OCI-LY3 (cell line): Measurements from ENCODE around the gene PTPRN2.
"Not testable (repeated sequence)": the region's sequence is repeated elsewhere in the genome, so short reads cannot be mapped to it uniquely, and the experiment has no call there.

Source experiments
- H2AFZ ChIP-seq: fragments of 200-600, 300-600 bp; shearing (Covaris generic); 2 replicates; pipeline ENCODE4 v1.6.0; 2014; ENCODE audit warnings: antibody characterized with exemption, low read depth, low read length
- H3K27ac ChIP-seq: fragments of 200-600, 300-600 bp; sonication (generic); 2 replicates; pipeline ENCODE4 v1.5.1; 2014; ENCODE audit warnings: mild to moderate bottlenecking, low read length, moderate library complexity, mixed read lengths
- H3K27me3 ChIP-seq: fragments of 200-600, 300-600 bp; sonication (generic); 2 replicates; pipeline ENCODE4 v1.6.1; 2014; ENCODE audit warnings: low read depth, low read length, mixed read lengths
- H3K36me3 ChIP-seq: fragments of 200-600, 300-600 bp; sonication (generic); replicated peaks from 2 replicates; pipeline ENCODE3; 2014; ENCODE audit warnings: low read depth, low read length, mixed read lengths
- H3K4me1 ChIP-seq: fragments of 300-600, 200-600 bp; sonication (generic); 2 replicates; pipeline ENCODE4 v1.6.1; 2014; ENCODE audit warnings: low read length, mixed read lengths
- H3K4me2 ChIP-seq: fragments of 200-600, 300-600 bp; sonication (generic); 2 replicates; pipeline ENCODE4 v1.6.1; 2014; ENCODE audit warnings: low read length, mixed read lengths
- H3K4me3 ChIP-seq: fragments of 300-600, 200-600 bp; sonication (generic); 2 replicates; pipeline ENCODE4 v1.5.1; 2014; ENCODE audit warnings: antibody characterized with exemption, mild to moderate bottlenecking, low read length, moderate library complexity
- H3K79me2 ChIP-seq: fragments of 300-600, 200-600 bp; shearing (Covaris generic); 2 replicates; pipeline ENCODE4 v1.6.1; 2014; ENCODE audit warnings: mild to moderate bottlenecking, low read length, mixed read lengths
- H3K9ac ChIP-seq: fragments of 300-600, 200-600 bp; shearing (Covaris generic); 2 replicates; pipeline ENCODE4 v1.6.0; 2014; ENCODE audit warnings: mild to moderate bottlenecking, low read length, moderate library complexity
- H3K9me3 ChIP-seq: fragments of 200-600, 300-600 bp; shearing (Covaris generic); 2 replicates; pipeline ENCODE4 v1.6.1; 2014; ENCODE audit warnings: low read length, mixed read lengths; ENCODE audit not compliant: insufficient read depth
- H4K20me1 ChIP-seq: fragments of 200-600, 300-600 bp; sonication (generic); 2 replicates; pipeline ENCODE4 v1.6.1; 2016; ENCODE audit warnings: low read length, mixed read lengths; ENCODE audit not compliant: insufficient read depth
- EZH2phosphoT487 ChIP-seq: fragments of 200-600 bp; shearing (Covaris generic); IDR thresholded peaks from 2 replicates; pipeline ENCODE4 v1.6.1; 2018; ENCODE audit warnings: antibody characterized with exemption, mixed run types, low read depth
- TF ChIP-seq, protein P1 (sequence below): fragments of 200-600, 300-600 bp; sonication (generic); IDR thresholded peaks from 2 replicates; pipeline ENCODE4 v1.5.1; 2014; ENCODE audit warnings: antibody characterized with exemption, low read length, low read depth

The PTPRN2 gene

DNA sequence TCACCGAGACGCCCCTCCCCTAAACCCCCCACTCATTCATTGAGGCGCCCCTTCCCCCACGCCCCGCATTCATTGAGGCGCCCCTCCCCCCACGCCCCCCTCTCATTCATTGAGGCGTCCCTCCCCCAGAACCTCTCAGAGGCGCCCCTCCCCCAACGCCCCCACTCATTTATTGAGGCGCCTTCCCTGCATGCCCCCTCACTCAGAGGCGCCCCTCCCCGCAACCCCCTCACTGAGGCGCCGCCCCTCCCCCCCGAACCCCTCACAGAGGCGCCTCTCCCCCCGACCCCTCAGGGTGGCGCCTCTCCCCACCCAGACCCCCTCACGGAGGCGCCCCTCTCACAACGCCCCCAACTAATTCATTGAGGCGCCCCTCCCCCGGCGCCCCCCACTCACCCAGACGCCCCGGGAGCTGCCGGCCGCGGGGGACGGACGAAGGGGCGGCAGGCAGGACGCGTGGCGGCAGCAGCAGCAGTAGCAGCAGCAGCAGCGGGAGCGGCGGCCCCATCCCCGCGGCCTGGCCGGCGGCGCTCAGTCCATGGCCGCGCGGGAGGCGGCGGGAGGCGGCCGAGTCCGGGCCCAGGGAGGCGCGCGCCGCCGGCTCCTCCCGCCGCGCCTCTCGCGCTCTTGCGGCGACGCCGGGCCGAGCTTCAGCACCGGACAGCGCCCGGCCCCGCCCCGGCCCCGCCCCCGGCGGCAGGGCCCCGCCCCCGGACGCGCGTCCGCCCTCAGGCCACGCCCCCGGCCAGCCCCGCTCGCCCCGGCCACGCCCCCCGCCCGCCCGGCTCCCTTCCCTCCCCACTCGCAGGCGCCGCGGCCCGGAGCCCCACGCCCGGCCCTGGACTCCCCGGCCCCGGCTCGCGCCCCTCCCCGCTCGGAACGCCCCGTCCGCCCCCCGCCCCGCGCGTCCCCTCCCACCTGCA, at the start of gene PTPRN2:
PTPRN2 (minus strand) TSS at position 662 of the 923 bp plus-strand sequence.
- H3K27ac ChIP-seq: no peak within 1 kb of the TSS
- H3K4me3 ChIP-seq: no peak within 1 kb of the TSS
- no peaks in the 10 kb centered on the region for H3K9me3 ChIP-seq
- no peaks in the 10 kb centered on the region for H3K36me3 ChIP-seq
- no peak within 1 kb of the TSS for H3K4me2 ChIP-seq
- no peaks in the 10 kb centered on the region for H3K79me2 ChIP-seq
- H2AFZ ChIP-seq: no peak within 1 kb of the TSS
- TF ChIP-seq EZH2phosphoT487: no peak
- TF ChIP-seq, protein P1, sequence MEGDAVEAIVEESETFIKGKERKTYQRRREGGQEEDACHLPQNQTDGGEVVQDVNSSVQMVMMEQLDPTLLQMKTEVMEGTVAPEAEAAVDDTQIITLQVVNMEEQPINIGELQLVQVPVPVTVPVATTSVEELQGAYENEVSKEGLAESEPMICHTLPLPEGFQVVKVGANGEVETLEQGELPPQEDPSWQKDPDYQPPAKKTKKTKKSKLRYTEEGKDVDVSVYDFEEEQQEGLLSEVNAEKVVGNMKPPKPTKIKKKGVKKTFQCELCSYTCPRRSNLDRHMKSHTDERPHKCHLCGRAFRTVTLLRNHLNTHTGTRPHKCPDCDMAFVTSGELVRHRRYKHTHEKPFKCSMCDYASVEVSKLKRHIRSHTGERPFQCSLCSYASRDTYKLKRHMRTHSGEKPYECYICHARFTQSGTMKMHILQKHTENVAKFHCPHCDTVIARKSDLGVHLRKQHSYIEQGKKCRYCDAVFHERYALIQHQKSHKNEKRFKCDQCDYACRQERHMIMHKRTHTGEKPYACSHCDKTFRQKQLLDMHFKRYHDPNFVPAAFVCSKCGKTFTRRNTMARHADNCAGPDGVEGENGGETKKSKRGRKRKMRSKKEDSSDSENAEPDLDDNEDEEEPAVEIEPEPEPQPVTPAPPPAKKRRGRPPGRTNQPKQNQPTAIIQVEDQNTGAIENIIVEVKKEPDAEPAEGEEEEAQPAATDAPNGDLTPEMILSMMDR: no peak
- 0 out of 2 replicates have a peak, but pooled peaks cover 4% of the 10 kb centered on the region for H3K27me3 ChIP-seq
- H3K4me1 ChIP-seq: no peaks in the 10 kb centered on the region
- H3K9ac ChIP-seq: no peak within 1 kb of the TSS
- no peaks in the 10 kb centered on the region for H4K20me1 ChIP-seq

DNA sequence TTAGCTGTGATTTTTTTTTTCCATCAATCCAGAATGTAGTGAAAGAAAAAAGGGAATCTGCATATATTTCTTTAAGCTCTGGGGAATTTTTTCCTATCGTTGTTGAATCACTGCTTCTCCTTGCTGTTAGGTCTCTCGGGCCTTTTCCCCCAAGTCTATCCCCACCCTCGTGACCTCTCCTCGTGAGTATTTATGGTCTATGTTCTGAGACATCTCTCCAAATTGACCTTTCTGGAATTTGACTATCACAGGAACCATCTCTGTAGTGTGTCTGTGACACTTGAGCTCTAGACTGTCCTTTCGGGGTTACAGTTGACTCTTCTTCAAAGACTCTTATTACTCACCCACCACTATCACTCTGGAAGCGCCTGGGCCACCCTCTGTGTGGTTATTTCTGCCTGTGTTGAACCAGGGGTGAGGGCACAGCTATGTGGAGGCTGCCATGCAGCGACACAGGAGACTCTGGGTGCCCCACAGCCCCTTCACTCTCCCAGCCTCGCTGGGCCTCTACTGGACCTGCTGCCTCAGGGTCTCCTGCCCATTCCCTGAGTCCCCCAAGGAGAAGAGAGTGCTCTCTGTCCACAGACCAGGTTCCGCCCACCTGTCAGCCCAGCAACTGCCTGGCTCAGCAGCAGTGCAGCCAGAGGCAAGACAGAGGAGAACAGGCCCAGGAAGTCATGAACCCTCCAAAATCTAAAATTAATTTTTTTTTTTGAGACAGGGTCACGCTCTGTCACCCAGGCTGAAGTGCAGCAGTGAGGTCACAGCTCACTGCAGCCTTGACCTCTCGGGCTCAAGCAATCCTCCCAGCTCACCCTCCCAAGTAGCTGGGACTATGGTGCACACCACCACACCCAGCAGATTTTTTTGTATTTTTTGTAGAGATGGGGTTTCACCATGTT, 45.7 kb upstream of the PTPRN2 start:
- no peak overlapping the region for H3K4me2 ChIP-seq
- peaks cover 33% of the 10 kb centered on the region for H3K36me3 ChIP-seq

DNA sequence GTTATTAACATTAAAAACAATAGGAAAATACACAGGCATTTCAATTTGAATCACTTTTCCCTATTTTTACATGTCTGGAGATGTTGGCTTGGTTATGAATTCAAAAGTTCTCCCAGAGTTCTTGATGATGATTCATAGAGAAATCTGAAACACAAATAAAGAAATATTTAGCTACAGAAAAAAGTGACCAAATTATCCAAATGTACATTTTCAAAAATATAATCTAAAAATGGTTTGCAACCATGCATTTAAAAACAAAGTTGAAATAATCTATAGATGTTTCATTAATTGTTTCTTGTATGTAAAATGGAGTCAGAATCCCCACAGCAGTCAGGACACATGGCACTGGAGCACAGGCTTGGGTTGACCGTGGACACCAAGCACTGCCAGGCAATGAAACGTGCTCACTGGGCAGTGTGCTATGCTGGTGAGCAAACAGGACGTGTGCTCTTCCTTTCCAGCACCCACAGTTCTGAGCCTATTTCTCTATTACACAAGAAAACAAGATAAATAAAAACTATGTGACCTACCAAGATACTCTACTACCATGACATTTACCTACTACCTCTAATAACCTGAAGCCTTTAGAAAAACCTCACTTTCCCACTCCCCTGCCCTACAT, 44.1 kb upstream of the PTPRN2 start:
- H3K9ac ChIP-seq: no peak overlapping the region
- H3K36me3 ChIP-seq: peaks cover 36% of the 10 kb centered on the region
- TF ChIP-seq EZH2phosphoT487: no peak
- TF ChIP-seq, protein P1: no peak

More for the DNA sequence above, 45.7 kb upstream of the PTPRN2 start:
- Histone ChIP-seq H3K9ac (no peak overlapping the region), H3K79me2 (no peaks in the 10 kb centered on the region), H3K27ac (no peak overlapping the region), H4K20me1 (no peaks in the 10 kb centered on the region), H3K27me3 (no peaks in the 10 kb centered on the region), H3K4me3 (no peak overlapping the region), H3K4me1 (no peaks in the 10 kb centered on the region), H3K9me3 (no peaks in the 10 kb centered on the region), H2AFZ (no peak overlapping the region)
- TF ChIP-seq EZH2phosphoT487: no peak
- TF ChIP-seq, protein P1: no peak

DNA sequence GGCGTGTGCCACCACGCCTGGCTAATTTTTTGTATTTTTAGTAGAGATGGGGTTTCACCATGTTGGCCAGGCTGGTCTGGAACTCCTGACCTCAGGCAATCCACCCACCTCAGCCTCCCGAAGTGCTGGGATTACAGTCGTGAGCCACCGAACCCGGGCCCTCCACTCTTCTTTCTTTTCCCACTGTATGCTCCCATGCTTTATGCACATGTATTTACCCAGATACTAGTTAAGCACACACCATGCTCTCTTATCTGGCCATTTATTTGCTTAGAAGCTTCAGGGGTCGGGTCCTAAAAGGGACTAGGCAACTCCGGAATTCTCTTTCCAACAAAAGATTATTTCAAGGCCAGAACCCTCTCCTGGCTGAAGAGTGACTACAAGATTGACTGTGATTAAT, 38.7 kb upstream of the PTPRN2 start:
- H2AFZ ChIP-seq, H3K9ac ChIP-seq, H3K79me2 ChIP-seq, H3K4me1 ChIP-seq, H3K4me3 ChIP-seq, H3K27me3 ChIP-seq, H3K4me2 ChIP-seq, H3K27ac ChIP-seq, H3K9me3 ChIP-seq, H4K20me1 ChIP-seq: not testable (repeated sequence)
- H3K36me3 ChIP-seq: peaks cover 27% of the 10 kb centered on the region

More for the DNA sequence above, 44.1 kb upstream of the PTPRN2 start:
- Histone ChIP-seq H4K20me1 (no peaks in the 10 kb centered on the region), H3K4me1 (no peaks in the 10 kb centered on the region), H3K79me2 (no peaks in the 10 kb centered on the region), H3K4me3 (no peak overlapping the region), H3K27me3 (no peaks in the 10 kb centered on the region), H3K4me2 (no peak overlapping the region), H3K9me3 (no peaks in the 10 kb centered on the region), H2AFZ (no peak overlapping the region), H3K27ac (no peak overlapping the region)
